ENCODE data around the gene ACER3. TPM values are rescaled to one million over a fixed set of nuclear protein-coding genes. Genes with fewer than 3 reads are reported as not detected.

The ACER3 gene
- total and polyA plus RNA-seq, 2 of the 4 experiments (the other 2 are of a cell fraction) = 3.5 to 10.0 TPM

DNA sequence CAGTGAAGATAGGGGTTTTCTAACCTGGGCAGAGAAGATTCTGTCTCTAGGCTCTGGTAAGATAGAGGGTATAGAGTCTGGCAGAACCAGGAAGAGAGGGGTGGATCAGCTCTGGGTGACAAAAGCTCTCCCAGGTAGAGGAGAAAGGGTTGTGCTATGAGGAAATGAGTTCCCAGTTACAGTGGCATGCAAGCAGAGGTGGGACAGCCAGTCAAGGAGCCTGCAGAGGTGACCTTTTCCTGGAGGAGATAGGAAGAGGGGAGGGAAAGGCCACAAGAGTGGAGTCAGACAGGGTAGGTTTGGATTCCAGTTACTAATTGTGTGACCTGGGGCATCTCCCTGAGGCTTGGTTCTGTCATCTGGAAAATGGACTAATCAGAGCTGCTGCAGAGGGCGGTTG, 202.7 kb downstream of the ACER3 start:
- no peaks in the 10 kb centered on the region for H3K9me3 ChIP-seq (ENCODE audit: control insufficient read depth, insufficient read depth, low read length)
- H3K4me1 ChIP-seq (ENCODE audit: control insufficient read depth, insufficient read depth, low read length) = peaks cover 11% of the 10 kb centered on the region
- ATAC-seq (ENCODE audit: low read depth) (no peak), DNase-seq (no peak)
- H2AK9ac ChIP-seq (replicated peaks; ENCODE audit: low read depth, low read length, poor library complexity) = no peak overlapping the region
- H2BK120ac ChIP-seq (ENCODE audit: low read depth, low read length) = no peak overlapping the region
- TF ChIP-seq POLR2A (IDR thresholded peaks at IDR 0.05; ENCODE audit: low read depth, low read length) (no peak), RAD21 (IDR thresholded peaks at IDR 0.05; ENCODE audit: low read length) (no peak), CEBPB (IDR thresholded peaks at IDR 0.05; ENCODE audit: low read depth, low read length) (no peak), NFE2L2 (IDR thresholded peaks at IDR 0.05; ENCODE audit: low read depth, low read length) (no peak), MAZ (IDR thresholded peaks at IDR 0.05; ENCODE audit: borderline replicate concordance, low read depth, low read length) (no peak), RFX5 (IDR thresholded peaks at IDR 0.05; ENCODE audit: low read depth, low read length) (no peak)
- TF ChIP-seq, protein P1, sequence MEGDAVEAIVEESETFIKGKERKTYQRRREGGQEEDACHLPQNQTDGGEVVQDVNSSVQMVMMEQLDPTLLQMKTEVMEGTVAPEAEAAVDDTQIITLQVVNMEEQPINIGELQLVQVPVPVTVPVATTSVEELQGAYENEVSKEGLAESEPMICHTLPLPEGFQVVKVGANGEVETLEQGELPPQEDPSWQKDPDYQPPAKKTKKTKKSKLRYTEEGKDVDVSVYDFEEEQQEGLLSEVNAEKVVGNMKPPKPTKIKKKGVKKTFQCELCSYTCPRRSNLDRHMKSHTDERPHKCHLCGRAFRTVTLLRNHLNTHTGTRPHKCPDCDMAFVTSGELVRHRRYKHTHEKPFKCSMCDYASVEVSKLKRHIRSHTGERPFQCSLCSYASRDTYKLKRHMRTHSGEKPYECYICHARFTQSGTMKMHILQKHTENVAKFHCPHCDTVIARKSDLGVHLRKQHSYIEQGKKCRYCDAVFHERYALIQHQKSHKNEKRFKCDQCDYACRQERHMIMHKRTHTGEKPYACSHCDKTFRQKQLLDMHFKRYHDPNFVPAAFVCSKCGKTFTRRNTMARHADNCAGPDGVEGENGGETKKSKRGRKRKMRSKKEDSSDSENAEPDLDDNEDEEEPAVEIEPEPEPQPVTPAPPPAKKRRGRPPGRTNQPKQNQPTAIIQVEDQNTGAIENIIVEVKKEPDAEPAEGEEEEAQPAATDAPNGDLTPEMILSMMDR (conservative IDR thresholded peaks at IDR 0.05; ENCODE audit: low read depth, low read length) = no peak
- TF ChIP-seq, protein P2, sequence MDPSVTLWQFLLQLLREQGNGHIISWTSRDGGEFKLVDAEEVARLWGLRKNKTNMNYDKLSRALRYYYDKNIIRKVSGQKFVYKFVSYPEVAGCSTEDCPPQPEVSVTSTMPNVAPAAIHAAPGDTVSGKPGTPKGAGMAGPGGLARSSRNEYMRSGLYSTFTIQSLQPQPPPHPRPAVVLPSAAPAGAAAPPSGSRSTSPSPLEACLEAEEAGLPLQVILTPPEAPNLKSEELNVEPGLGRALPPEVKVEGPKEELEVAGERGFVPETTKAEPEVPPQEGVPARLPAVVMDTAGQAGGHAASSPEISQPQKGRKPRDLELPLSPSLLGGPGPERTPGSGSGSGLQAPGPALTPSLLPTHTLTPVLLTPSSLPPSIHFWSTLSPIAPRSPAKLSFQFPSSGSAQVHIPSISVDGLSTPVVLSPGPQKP (IDR thresholded peaks at IDR 0.05; ENCODE audit: borderline replicate concordance, low read depth, low read length) = no peak
- H3K27me3 ChIP-seq (ENCODE audit: control insufficient read depth, insufficient read depth, low read length) = peaks cover 10% of the 10 kb centered on the region
- no peak overlapping the region for H3K4me3 ChIP-seq (ENCODE audit: insufficient read depth, low read depth, low read length)
- no peaks in the 10 kb centered on the region for H3K36me3 ChIP-seq (ENCODE audit: control insufficient read depth, insufficient read depth, low read length)
- H2AK5ac ChIP-seq (ENCODE audit: low read depth, low read length) = no peak overlapping the region
- intact Hi-C loops (cut with micrococcal nuclease) (no loop called here), in situ Hi-C loops (cut with MboI; ENCODE audit: low sequenced_read_pairs) (no loop called here), dilution Hi-C loops (cut with HindIII; ENCODE audit: low sequenced_read_pairs, unreplicated experiment) (no loop called here)
- no peak overlapping the region for H3K4ac ChIP-seq (ENCODE audit: low read depth, low read length)
- WGBS, 2 experiments (ENCODE audit: extremely low coverage in 2 of 2, insufficient read length in 1 of 2) = no CpG with 5 or more reads among the region's 1 CpG
- no peak overlapping the region for H4K8ac ChIP-seq (ENCODE audit: low read depth in 2 of 2, low read length in 2 of 2)
- no peak overlapping the region for H3K14ac ChIP-seq (replicated peaks; ENCODE audit: low read depth, low read length)
- no peak overlapping the region for H4K91ac ChIP-seq (ENCODE audit: insufficient read depth, low read depth, low read length)
- H4K5ac ChIP-seq (ENCODE audit: low read depth, low read length) = no peak overlapping the region
- no peaks in the 10 kb centered on the region for H4K20me1 ChIP-seq (ENCODE audit: insufficient read depth, low read length)
- H3K56ac ChIP-seq (ENCODE audit: extremely low read depth, insufficient read depth, low read length) = no peak overlapping the region
- no peaks in the 10 kb centered on the region for H3K9me1 ChIP-seq (ENCODE audit: insufficient read depth, low read length)
- no peak overlapping the region for H3K27ac ChIP-seq (ENCODE audit: insufficient read depth, low read length)
- CTCF ChIA-PET = interaction anchor here (0.6 to 1.8 kb wide), 2 partner anchors 28 to 143 kb away, joined by 3 to 5 read pairs; no protein-coding TSS in a partner anchor
- H2AFZ ChIP-seq (replicated peaks; ENCODE audit: low read length, poor library complexity) = no peak overlapping the region
- H3K23ac ChIP-seq (ENCODE audit: low read depth, low read length) = no peak overlapping the region
- H3K4me2 ChIP-seq (ENCODE audit: low read depth, low read length) = no peak overlapping the region
- H2BK15ac ChIP-seq (ENCODE audit: low read depth, low read length) = no peak overlapping the region
- no TSS peak for BruUV-seq (replicated peaks)
- peaks cover 7 to 16% of the 10 kb centered on the region in 2 experiments; a peak in 3 of 4 replicates for H3K79me1 ChIP-seq (ENCODE audit: low read depth in 1 of 2, low read length in 2 of 2)
- no peak overlapping the region for H2BK20ac ChIP-seq (ENCODE audit: low read depth, low read length)
- POLR2A ChIA-PET (ENCODE audit: unreplicated experiment) = no interaction called here
- no peak overlapping the region for H3K18ac ChIP-seq (ENCODE audit: low read depth, low read length)
- no peak overlapping the region for H2BK5ac ChIP-seq (ENCODE audit: low read depth, low read length, poor library complexity, severe bottlenecking)
- H3K9ac ChIP-seq (ENCODE audit: low read depth, low read length) = no peak overlapping the region
